HL-60/S4 treated with phorbol 12-myristate 13-acetate at 8.2 ng/mL for 4 days and 3 days (cell line): ENCODE results near the gene LHX4.

Experiments used
- in situ Hi-C: fragments of 300-500 bp; cut with MboI; formaldehyde crosslinking; loops from 2 replicates; pipeline ENCODE4 v1.15.0; 2022; ENCODE audit warnings: low sequenced_read_pairs

Gene LHX4

GRCh38 chr1:180241716-180242544 lies 11.9 kb downstream of the LHX4 start:
- in situ Hi-C loops, result no loop called here

GRCh38 chr1:180243517-180244221 lies 13.6 kb downstream of the LHX4 start:
- in situ Hi-C loops, result no loop called here

- in situ Hi-C loops, result no loop called here
Observed at GRCh38 chr1:180244840-180245239, 14.8 kb downstream of the LHX4 start.

GRCh38 chr1:180246579-180246978 lies 16.5 kb downstream of the LHX4 start:
- in situ Hi-C loops, result no loop called here

- in situ Hi-C loops, result no loop called here
Observed at GRCh38 chr1:180247061-180247460, 17.0 kb downstream of the LHX4 start.

- in situ Hi-C loops, result no loop called here
Observed at GRCh38 chr1:180247580-180247979, 17.5 kb downstream of the LHX4 start.

GRCh38 chr1:180248176-180248575 lies 18.1 kb downstream of the LHX4 start:
- in situ Hi-C loops, result no loop called here

- in situ Hi-C loops, result no loop called here
Observed at GRCh38 chr1:180248731-180249681, 18.9 kb downstream of the LHX4 start.

GRCh38 chr1:180249725-180250498 lies 19.8 kb downstream of the LHX4 start:
- in situ Hi-C loops, result loop anchor here (10.0 kb wide), 1 partner anchor 165 kb away; no protein-coding TSS in a partner anchor

GRCh38 chr1:180250499-180250770 lies 20.4 kb downstream of the LHX4 start:
- in situ Hi-C loops, result loop anchor here (10.0 kb wide), 1 partner anchor 164 kb away; no protein-coding TSS in a partner anchor

GRCh38 chr1:180250883-180251509 lies 20.9 kb downstream of the LHX4 start:
- in situ Hi-C loops, result loop anchor here (10.0 kb wide), 1 partner anchor 164 kb away; no protein-coding TSS in a partner anchor

- in situ Hi-C loops, result loop anchor here (10.0 kb wide), 1 partner anchor 163 kb away; no protein-coding TSS in a partner anchor
Observed at GRCh38 chr1:180251526-180252305, 21.7 kb downstream of the LHX4 start.

GRCh38 chr1:180252638-180253536 lies 22.8 kb downstream of the LHX4 start:
- in situ Hi-C loops, result loop anchor here (10.0 kb wide), 1 partner anchor 162 kb away; no protein-coding TSS in a partner anchor

GRCh38 chr1:180253585-180254495 lies 23.8 kb downstream of the LHX4 start:
- in situ Hi-C loops, result loop anchor here (10.0 kb wide), 1 partner anchor 161 kb away; no protein-coding TSS in a partner anchor

GRCh38 chr1:180254496-180254819 lies 24.4 kb downstream of the LHX4 start:
- in situ Hi-C loops, result loop anchor here (10.0 kb wide), 1 partner anchor 160 kb away; no protein-coding TSS in a partner anchor

GRCh38 chr1:180254854-180255253 lies 24.8 kb downstream of the LHX4 start:
- in situ Hi-C loops, result loop anchor here (10.0 kb wide), 1 partner anchor 160 kb away; no protein-coding TSS in a partner anchor
